Gastrocnemius medialis (tissue), 4 donors: ENCODE results near the gene C17orf75.

Experiments used
- CTCF ChIP-seq, 5 experiments: fragments of 450-650 bp in 3 of 5; fragments of 200-600 bp in 2 of 5; sonication (generic) in 2 of 5; IDR thresholded peaks in 4 of 5; conservative IDR thresholded peaks in 1 of 5; 1 replicate in 4 of 5; 2 replicates in 1 of 5; pipeline ENCODE4 v1.5.1; 2016 to 2019; ENCODE audit warnings: antibody characterized with exemption in 5 of 5, mild to moderate bottlenecking in 3 of 5, moderate library complexity in 3 of 5
- POLR2A ChIP-seq, 2 donors: fragments of 450-650 bp; IDR thresholded peaks; one replicate each; pipeline ENCODE4 v1.6.1; 2017; ENCODE audit warnings: antibody characterized with exemption in 2 of 2, mild to moderate bottlenecking in 2 of 2, moderate library complexity in 2 of 2

- no peak for TF ChIP-seq CTCF (IDR thresholded peaks at IDR 0.05 in 4 of 5, conservative IDR thresholded peaks at IDR 0.05 in 1 of 5)
- no peak for TF ChIP-seq POLR2A (IDR thresholded peaks at IDR 0.05)
These were observed 39.9 kb downstream of the C17orf75 start for GRCh38 chr17:32302037-32302436.
